ENCODE results near the gene FBXL7.

The FBXL7 gene

GRCh38 chr5:15577132-15577531, 77.2 kb downstream of the FBXL7 start:
- DNase-seq (ENCODE audit: low read depth in 3 of 3), result no peak

DNA sequence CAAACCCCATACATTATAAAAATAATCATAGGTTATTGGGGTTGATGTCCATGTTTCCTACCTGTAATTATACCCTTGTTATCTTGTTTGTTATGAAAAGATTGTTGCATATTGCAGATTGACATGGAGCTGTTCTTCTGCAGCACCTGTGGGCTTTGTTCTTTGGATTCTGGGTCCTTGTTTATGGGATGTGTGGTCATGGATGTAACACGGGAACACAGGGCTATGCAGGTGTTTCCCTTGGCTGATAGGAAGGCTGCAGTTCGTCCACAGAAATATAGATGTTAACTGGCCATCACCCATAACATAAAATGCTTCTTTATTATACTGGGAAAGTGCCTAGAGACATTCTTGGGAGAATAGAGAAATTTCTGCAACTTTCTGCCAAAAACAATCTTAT, 77.9 kb downstream of the FBXL7 start:
- no peak for DNase-seq (ENCODE audit: low read depth in 3 of 3)

DNA sequence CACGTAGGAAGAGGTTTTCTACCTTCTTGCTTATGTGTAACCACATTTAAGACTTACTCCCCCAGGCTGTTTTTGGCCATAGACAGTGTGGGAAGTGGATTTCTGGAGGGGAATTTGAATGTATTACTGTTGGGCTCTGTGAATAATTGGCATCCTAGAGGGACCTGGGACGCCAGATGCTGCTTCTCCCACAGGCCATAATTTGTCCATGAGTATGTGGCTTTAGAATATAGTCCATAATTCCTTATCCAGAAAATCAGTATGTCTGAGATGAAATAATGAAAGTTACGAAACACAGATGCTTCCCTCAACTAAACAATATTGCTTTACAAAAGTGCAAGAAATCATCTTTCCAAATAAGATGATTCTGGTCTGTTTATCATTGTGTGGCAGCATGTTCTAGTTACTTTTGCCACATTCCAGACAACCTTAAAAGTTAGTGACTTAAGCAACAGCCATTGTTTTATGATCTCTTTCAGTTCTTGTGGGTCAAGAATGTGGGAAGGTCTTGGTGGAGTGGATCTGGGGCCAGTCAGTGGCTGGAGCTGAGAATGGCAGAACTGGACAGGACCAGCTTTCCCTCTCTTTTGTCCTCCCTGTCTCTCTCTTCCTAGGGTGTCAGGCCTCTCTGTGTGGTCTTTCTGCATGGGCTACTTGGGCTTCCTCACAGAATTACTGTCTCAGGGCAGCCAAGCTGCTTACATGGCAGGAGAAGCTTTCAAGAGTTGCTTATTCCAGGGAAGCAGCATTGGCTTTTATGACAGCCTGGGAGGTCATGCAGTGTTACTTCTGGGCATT, 79.4 kb downstream of the FBXL7 start:
- DNase-seq (ENCODE audit: low read depth in 3 of 3), result no peak

GRCh38 chr5:15584528-15584927, 84.5 kb downstream of the FBXL7 start:
- no peak for DNase-seq (ENCODE audit: low read depth in 3 of 3)

GRCh38 chr5:15585128-15585527, 85.1 kb downstream of the FBXL7 start:
- DNase-seq (ENCODE audit: low read depth in 3 of 3), result no peak

DNA sequence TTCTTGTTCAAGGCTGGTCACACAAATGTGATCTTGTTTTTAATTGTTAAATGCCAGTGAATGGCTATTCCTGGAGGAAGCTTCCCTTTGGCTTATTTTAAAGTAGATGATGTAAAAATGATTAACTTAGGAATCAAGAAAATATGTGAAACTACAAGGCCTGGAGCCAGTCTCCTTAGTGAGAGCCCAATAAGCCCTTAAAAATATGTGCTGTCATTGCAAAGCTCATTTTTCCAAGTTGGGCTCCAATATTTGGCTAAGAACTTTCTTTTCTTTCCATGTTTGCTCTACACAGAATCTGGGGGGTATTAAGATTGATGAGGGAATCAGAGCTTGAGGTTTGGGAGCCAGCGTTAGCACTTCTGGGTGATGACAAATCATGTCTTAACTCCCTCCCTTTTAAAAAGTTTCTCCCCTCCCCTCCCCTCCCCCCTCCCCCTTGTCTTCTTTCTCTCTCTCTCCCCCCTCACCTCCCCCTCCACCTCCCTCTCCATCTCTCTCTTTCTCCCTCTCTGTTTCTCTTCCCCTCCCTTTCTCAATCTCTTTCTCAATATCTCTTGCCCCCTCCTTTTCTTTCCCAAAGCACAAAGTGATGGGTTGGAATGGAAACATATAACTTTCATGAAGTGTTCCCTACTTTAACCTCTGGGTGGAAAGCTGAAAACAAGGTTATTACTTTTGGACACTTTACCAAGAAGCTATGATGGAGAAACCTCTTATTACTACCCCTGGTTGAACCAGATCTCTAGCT, 86.0 kb downstream of the FBXL7 start:
- no peak for DNase-seq (ENCODE audit: low read depth in 3 of 3)

DNA sequence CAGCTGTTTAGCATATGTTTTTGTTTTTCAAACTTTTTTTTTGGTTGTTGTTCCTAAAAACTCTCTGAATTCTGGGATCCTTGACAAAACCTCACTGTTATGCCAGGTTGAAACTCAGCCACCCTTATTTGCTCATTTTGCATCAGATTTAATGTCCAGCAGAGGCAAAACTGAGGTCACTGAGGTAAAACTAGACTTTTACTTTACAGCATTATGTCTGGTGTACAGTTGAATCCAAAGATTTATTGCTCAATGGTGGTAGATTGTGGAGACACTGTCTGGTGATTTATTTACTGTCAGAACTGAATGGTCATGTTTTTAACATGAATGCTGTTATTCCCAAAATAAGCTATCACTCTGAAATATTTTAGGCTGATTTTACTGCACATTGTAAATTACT, 87.9 kb downstream of the FBXL7 start:
- no peak for DNase-seq (ENCODE audit: low read depth in 3 of 3)

GRCh38 chr5:15592728-15593127, 92.7 kb downstream of the FBXL7 start:
- no peak for DNase-seq (ENCODE audit: low read depth in 3 of 3)

DNA sequence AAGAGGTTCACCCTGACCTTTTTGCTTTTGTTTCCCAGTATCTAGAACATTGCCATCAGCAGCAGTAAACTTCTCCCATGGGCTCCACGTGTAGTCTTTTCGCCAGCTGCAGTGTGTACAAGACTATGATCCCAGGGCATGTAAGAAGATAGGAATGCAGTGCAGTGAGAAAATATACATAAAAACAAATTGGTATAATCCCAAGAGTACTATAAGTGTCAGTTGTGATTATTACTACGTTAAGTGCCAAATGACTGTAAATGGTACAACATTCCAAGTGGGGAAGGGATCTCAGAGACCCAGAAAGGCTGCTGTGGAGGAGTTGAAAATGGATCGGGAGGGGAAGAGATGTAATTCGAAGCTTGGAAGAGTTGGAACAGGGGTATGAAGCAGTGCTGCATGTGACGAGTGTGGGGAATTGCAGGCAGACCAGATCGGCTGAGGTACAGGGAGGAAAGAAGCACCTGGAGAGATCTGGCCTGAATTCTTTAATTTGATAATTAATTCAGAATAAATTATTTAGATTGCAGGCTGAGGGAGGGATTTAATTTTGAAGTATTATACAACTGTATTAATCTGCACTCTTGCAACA, 95.1 kb downstream of the FBXL7 start:
- no peak for DNase-seq (ENCODE audit: low read depth in 3 of 3)

GRCh38 chr5:15595929-15596328, 95.9 kb downstream of the FBXL7 start:
- no peak for DNase-seq (ENCODE audit: low read depth in 3 of 3)

- no peak for DNase-seq (ENCODE audit: low read depth in 3 of 3)
Measured at GRCh38 chr5:15596936-15597335, 97.0 kb downstream of the FBXL7 start.

GRCh38 chr5:15597804-15598203, 97.8 kb downstream of the FBXL7 start:
- no peak for DNase-seq (ENCODE audit: low read depth in 3 of 3)

DNA sequence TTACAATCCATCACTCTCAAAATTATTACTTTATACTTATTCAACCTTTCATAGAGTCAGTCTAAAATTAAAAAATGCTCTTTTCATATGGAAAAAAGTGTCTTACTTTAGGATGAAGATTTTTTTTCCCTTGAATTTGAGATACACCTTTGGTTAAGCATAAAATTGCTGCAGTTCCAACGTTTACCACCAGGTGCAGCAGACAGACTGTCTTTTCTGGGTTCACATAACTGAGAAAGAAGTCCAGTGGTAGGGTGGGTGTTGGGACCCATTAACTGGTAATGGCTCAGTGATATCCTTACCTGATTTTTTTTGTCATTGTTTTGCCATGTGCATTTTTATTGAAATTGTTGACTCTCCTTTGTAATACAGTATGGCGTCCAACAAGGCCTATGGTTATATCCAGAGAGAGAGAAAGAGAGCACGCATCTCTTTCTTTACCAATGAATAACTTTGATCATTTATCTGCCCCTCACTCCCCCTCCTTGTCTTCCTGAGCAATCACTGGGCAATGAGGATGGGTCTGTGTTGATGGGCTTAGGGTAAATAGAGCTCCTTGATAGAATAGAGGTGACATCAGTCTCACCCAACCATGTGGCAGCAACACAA, 98.4 kb downstream of the FBXL7 start:
- no peak for DNase-seq (ENCODE audit: low read depth in 3 of 3)

DNA sequence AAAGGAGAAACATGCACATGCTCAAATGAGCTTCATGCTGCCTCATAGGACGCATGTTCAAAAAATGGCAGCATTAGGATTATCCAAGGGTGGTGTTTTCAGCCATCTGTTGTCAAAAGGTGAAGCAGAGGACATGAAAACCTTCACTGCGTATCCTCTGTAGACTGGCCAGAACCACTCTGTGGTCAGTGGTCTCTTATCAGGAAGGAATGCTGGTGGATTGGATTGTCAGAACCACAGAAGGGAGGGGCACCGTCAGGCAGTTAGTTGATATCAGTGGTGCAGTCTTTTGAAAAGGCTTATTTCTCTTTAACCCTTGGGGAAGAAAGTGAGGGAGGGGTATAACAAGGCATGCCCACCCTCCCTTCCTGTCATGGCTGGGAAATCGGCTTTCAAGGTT, 100.1 kb downstream of the FBXL7 start:
- DNase-seq (ENCODE audit: low read depth in 3 of 3), result no peak

DNA sequence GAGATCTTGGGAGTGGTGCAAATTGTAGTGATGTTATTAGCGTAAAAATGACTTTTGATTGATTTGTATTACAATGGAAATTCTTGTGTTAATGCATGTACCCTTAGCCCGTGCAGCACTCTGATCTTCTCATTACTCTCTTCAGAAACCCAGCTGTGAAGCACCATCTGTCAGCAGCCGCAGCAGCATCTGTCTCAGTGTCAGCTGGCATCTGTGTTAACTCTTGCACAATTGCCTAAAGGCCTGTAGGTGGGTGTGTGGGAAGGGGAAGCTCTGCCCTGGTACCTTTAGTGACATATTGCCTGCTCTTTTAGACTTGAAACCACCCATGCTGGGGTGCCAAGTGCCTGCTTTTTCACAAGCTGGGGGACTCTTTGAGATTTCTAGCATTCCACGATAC, 101.3 kb downstream of the FBXL7 start:
- no peak for DNase-seq (ENCODE audit: low read depth in 3 of 3)

DNA sequence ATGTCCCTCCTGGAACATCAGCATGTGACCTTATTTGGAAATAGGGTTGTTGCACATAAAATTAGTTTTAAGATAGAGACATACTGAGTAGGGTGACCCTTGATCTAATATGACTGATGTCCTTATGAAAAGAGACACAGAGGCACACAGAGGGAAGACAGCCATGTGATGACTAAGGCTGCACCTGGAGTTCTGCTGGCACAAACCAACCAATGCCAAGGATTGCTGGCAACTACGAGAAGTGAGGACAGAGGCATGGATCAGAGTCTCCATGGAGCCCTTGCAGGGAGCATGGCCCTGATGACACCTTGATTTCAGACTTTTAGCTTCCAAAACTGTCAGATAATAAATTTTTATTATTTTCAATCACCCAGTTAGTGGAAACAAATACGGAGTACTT, 101.9 kb downstream of the FBXL7 start:
- DNase-seq (ENCODE audit: low read depth in 3 of 3), result no peak

- no peak for DNase-seq (ENCODE audit: low read depth in 3 of 3)
Measured at GRCh38 chr5:15604986-15605385, 105.0 kb downstream of the FBXL7 start.

- DNase-seq (ENCODE audit: low read depth in 3 of 3), result no peak
Measured at GRCh38 chr5:15606197-15606596, 106.2 kb downstream of the FBXL7 start.

- DNase-seq (ENCODE audit: low read depth in 3 of 3), result no peak
Measured at GRCh38 chr5:15607076-15607475, 107.1 kb downstream of the FBXL7 start.

- no peak for DNase-seq (ENCODE audit: low read depth in 3 of 3)
Measured at GRCh38 chr5:15609076-15609725, 109.2 kb downstream of the FBXL7 start.

DNA sequence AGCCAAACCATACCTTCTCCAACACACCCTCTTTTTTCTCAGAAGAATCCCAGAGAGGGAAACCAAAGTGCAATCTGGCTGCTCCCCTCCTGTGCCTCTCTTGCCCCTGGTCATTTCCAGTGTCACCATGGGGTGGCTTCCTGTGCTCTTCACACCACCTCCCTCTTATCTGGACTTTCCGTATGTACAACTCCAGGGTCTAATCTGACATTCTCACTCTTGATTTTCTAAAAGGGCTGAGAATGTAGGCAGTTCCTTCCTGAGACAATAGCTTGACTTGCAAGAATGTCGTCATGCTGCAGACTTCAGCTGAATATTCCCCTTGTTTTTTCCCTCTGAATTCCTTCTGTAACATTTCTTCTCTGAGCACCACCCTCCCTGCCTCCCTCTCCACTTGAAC, 110.2 kb downstream of the FBXL7 start:
- DNase-seq (ENCODE audit: low read depth in 3 of 3), result no peak

GRCh38 chr5:15611008-15611407, 111.0 kb downstream of the FBXL7 start:
- no peak for DNase-seq (ENCODE audit: low read depth in 3 of 3)
